HG02885 (cell line): ENCODE measurements around the gene PERCC1.
"Not testable (repeated sequence)": the region's sequence is repeated elsewhere in the genome, so short reads cannot be mapped to it uniquely, and the experiment has no call there.

Experiments
- ATAC-seq: cut with Tn5 transposase; IDR thresholded peaks from one replicate; pipeline ENCODE4 v1.9.1; 2021; ENCODE audit warnings: mild to moderate bottlenecking; ENCODE audit not compliant: unreplicated experiment, poor library complexity

The PERCC1 gene

GRCh38 chr16:1432388-1433262 lies 1.7 kb downstream of the PERCC1 start:
- no peak for ATAC-seq

GRCh38 chr16:1433263-1433560 lies 2.3 kb downstream of the PERCC1 start:
- no peak for ATAC-seq

- no peak for ATAC-seq
These were observed 2.9 kb downstream of the PERCC1 start for GRCh38 chr16:1433756-1434155.

- no peak for ATAC-seq
These were observed 4.0 kb downstream of the PERCC1 start for GRCh38 chr16:1434644-1435592.

- no peak for ATAC-seq
These were observed 5.2 kb downstream of the PERCC1 start for GRCh38 chr16:1435921-1436697.

GRCh38 chr16:1436731-1437355 lies 6.0 kb downstream of the PERCC1 start:
- ATAC-seq, result no peak

- no peak for ATAC-seq
These were observed 6.7 kb downstream of the PERCC1 start for GRCh38 chr16:1437606-1438005.

GRCh38 chr16:1438229-1439057 lies 7.6 kb downstream of the PERCC1 start:
- no peak for ATAC-seq

GRCh38 chr16:1439058-1439698 lies 8.3 kb downstream of the PERCC1 start:
- no peak for ATAC-seq

GRCh38 chr16:1439699-1440074 lies 8.8 kb downstream of the PERCC1 start:
- not testable (repeated sequence) for ATAC-seq

GRCh38 chr16:1441391-1441829 lies 10.5 kb downstream of the PERCC1 start:
- no peak for ATAC-seq

- no peak for ATAC-seq
These were observed 11.8 kb downstream of the PERCC1 start for GRCh38 chr16:1442697-1443096.

- ATAC-seq, result no peak
These were observed 12.6 kb downstream of the PERCC1 start for GRCh38 chr16:1443403-1443973.

- no peak for ATAC-seq
These were observed 13.3 kb downstream of the PERCC1 start, which contains the start of gene CCDC154 for GRCh38 chr16:1443980-1444729. Gene CCDC154 (minus strand): TSS chr16:1444556. CDS start chr16:1444322, 234 bp downstream.

- ATAC-seq, result no peak
These were observed 14.0 kb downstream of the PERCC1 start for GRCh38 chr16:1444730-1445517.

- no peak for ATAC-seq
These were observed 14.8 kb downstream of the PERCC1 start for GRCh38 chr16:1445518-1446203.
